ENCODE results near the gene KIAA0232. TPM values are rescaled to one million over a fixed set of nuclear protein-coding genes. Genes with fewer than 3 reads are reported as not detected.

KIAA0232 gene
- total and polyA plus RNA-seq, 10 of the 15 experiments (the other 5 are each of a cell fraction or from before 2014, with no cell fraction given), result 2.8 to 15.1 (median 10.8) TPM

DNA sequence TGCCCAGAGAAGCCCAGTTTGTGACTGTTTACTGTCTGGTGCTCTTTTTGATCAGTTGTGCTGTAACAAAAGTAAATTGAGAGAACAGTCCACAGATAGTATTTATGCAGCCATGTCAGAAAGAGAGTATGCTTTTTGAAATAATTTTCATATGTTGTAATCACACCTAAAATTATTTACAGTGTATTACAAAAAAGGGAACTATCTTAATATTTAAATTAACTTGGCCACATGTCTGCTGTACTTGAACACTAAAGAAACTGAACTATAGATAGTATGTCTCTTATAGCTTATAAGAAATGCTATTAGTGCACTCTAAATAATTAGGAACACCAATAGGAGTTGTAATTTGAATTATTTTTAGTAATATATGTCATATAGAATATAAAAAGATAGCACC lies 30.2 kb downstream of the KIAA0232 start:
- ChIA-PET SMC1A (ENCODE audit: uncharacterized antibody, unreplicated experiment) (interaction anchor here (1.1 kb wide), 1 partner anchor 32 kb away, joined by 3 read pairs; no protein-coding TSS in a partner anchor), RAD21 (ENCODE audit: unreplicated experiment) (no interaction called here), CTCF (interaction anchor here (0.7 to 1.4 kb wide), 4 partner anchors 19 to 95 kb away, joined by 3 to 4 read pairs (median 3); no protein-coding TSS in a partner anchor), POLR2A (interaction anchor here (1.3 kb wide), 1 partner anchor 13 kb away, joined by 4 read pairs; no protein-coding TSS in a partner anchor)
- intact Hi-C loops (cut with micrococcal nuclease; ENCODE audit: unreplicated experiment), result no loop called here
- BruUV-seq (replicated peaks), result no TSS peak
- H3K27me3 ChIP-seq (replicated peaks in 1 of 2; ENCODE audit: control insufficient read depth in 2 of 2, insufficient read depth in 2 of 2, low read length in 1 of 2), result no peaks in the 10 kb centered on the region
- H4K20me1 ChIP-seq (ENCODE audit: control insufficient read depth, insufficient read depth), result no peaks in the 10 kb centered on the region
- H3K27ac ChIP-seq (ENCODE audit: control insufficient read depth, insufficient read depth), result no peak overlapping the region
- FAIRE-seq (no peak), DNase-seq (ENCODE audit: low read depth, low spot score) (no peak), ATAC-seq (no peak)
- H3K79me2 ChIP-seq (ENCODE audit: control insufficient read depth, insufficient read depth, low read length), result no peaks in the 10 kb centered on the region; the same call in none of the 2 replicates
- no peaks in the 10 kb centered on the region; a peak in 2 of 4 replicates for H3K36me3 ChIP-seq (ENCODE audit: control insufficient read depth in 2 of 2, insufficient read depth in 2 of 2, low read length in 1 of 2)
- TF ChIP-seq ASH2L (IDR thresholded peaks at IDR 0.05; ENCODE audit: borderline replicate concordance, low read depth), result no peak
- no peak for TF ChIP-seq YY1 (IDR thresholded peaks at IDR 0.05; ENCODE audit: low read depth, low read length)
- TF ChIP-seq TBL1XR1 (IDR thresholded peaks at IDR 0.05; ENCODE audit: low read depth, low read length), result no peak
- TF ChIP-seq, protein P1, sequence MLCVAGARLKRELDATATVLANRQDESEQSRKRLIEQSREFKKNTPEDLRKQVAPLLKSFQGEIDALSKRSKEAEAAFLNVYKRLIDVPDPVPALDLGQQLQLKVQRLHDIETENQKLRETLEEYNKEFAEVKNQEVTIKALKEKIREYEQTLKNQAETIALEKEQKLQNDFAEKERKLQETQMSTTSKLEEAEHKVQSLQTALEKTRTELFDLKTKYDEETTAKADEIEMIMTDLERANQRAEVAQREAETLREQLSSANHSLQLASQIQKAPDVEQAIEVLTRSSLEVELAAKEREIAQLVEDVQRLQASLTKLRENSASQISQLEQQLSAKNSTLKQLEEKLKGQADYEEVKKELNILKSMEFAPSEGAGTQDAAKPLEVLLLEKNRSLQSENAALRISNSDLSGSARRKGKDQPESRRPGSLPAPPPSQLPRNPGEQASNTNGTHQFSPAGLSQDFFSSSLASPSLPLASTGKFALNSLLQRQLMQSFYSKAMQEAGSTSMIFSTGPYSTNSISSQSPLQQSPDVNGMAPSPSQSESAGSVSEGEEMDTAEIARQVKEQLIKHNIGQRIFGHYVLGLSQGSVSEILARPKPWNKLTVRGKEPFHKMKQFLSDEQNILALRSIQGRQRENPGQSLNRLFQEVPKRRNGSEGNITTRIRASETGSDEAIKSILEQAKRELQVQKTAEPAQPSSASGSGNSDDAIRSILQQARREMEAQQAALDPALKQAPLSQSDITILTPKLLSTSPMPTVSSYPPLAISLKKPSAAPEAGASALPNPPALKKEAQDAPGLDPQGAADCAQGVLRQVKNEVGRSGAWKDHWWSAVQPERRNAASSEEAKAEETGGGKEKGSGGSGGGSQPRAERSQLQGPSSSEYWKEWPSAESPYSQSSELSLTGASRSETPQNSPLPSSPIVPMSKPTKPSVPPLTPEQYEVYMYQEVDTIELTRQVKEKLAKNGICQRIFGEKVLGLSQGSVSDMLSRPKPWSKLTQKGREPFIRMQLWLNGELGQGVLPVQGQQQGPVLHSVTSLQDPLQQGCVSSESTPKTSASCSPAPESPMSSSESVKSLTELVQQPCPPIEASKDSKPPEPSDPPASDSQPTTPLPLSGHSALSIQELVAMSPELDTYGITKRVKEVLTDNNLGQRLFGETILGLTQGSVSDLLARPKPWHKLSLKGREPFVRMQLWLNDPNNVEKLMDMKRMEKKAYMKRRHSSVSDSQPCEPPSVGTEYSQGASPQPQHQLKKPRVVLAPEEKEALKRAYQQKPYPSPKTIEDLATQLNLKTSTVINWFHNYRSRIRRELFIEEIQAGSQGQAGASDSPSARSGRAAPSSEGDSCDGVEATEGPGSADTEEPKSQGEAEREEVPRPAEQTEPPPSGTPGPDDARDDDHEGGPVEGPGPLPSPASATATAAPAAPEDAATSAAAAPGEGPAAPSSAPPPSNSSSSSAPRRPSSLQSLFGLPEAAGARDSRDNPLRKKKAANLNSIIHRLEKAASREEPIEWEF (IDR thresholded peaks at IDR 0.05; ENCODE audit: insufficient replicate concordance, low read depth, low read length), result no peak
- TF ChIP-seq BACH1 (IDR thresholded peaks at IDR 0.05; ENCODE audit: borderline replicate concordance), result no peak
- TF ChIP-seq NBN (IDR thresholded peaks at IDR 0.05), result no peak
- H3K4me3 ChIP-seq, result no peak overlapping the region
- no peaks in the 10 kb centered on the region for H3K4me1 ChIP-seq (ENCODE audit: control insufficient read depth, insufficient read depth, low read length)
- no peak overlapping the region for H3K4me2 ChIP-seq (ENCODE audit: control insufficient read depth, insufficient read depth)
- no peaks in the 10 kb centered on the region; the same call in 2 of the 3 replicates for H3K9me3 ChIP-seq (replicated peaks; ENCODE audit: control insufficient read depth, insufficient read depth, low read length)
- in situ Hi-C loops (cut with MboI), result no loop called here
- H3K9ac ChIP-seq (ENCODE audit: control insufficient read depth, insufficient read depth, low read length), result no peak overlapping the region
- no peak overlapping the region for H2AFZ ChIP-seq (ENCODE audit: control insufficient read depth, low read depth, low read length)

All from GM12878 (cell line).